ENCODE measurements around the gene DKC1.

The DKC1 gene

DNA sequence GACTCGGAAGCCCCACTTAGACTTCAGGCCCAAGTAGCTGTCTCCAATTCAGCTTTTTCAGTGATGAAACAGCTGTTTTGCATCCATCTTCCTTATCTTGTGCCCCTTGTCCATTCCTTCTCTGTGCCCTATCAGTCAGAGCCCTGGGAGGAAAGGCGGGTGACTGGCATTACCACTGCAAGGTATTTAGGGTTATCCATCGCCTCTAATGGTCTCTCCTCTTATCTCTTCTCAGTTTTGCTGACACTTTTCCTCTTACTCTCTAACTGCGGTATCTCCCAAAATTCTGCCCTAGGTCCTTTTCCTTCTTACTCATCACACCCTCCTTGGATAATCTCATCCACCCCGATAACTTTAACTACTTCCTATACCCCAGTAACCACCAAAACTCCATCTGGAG, 25.5 kb upstream of the DKC1 start:
- DNase-seq (ENCODE audit: low read depth), result no peak

DNA sequence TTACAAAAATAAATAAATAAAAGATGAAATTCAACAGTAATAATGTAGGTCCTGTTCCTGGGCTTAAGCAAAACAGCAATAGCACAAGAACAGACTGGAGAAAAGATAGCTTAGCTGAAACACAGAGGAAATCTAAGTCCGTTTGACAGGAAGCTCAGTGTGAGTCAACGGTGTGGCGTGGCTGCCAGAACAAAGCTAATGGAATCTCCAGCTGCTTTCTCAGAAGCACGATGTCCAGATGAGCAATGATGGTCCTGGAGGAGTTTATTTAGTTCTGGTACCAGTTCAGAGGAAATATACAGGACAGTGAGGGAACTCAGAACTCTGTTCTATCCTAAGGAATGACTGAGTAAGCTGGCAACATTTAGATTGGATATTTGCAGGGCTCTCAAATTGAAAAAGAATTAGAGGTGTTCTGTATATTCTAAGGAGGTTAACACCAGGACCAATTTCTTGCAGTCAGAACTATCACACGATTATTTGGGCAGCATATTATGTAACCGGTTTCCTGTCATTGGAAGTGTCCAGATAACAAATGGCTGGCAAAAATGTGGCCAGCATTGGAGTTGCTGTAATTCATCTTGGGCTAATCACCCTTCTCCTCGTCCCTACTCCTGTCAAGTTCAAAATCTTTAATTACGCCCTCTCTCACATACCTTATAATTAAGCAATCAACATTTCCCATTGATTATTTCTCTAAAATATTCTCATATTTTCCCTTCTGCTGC, 24.5 kb upstream of the DKC1 start:
- DNase-seq (ENCODE audit: low read depth), result peak; percentile 89

DNA sequence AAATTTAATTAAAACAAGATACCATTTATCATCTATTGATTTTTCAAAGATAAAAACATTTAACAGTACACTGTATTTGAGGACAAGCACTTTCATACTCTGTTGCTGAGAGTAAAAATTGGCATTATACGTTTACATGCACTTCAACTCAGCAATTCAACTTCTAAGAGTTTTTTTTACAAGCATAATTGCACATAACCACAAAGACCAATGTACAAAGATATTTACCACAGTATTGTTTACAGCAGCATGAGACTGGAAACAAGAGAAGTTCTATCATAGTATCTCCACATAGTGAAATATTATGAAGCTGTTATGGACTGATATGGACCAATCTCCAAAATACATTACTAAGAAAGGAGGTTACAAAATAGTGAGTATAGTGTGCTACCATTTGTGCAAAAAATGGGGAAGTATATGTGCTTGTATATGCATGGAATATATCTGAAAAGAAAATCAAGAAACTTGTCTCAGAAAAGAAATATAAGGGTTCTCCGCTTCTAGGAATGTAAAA, 22.7 kb upstream of the DKC1 start:
- no peak for DNase-seq (ENCODE audit: low read depth)

DNA sequence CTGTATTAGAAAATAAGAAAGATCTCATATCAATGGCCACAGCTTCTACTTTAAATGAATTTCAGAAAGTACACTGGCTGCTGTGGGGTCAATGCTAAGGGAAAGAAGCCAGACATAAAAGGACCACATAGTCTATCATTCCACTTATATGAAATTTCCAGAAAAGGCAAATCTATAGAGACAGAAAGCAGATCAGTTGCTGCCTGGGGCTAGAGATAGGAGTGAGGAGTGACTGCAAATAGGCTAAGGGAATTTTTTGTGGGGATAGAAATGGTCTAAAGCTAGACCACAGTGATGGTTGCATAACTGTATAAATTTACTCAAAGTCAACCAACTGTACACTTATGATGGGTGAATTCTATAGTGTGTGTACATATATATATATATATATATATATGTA, 20.1 kb upstream of the DKC1 start:
- no peak for DNase-seq (ENCODE audit: low read depth)

DNA sequence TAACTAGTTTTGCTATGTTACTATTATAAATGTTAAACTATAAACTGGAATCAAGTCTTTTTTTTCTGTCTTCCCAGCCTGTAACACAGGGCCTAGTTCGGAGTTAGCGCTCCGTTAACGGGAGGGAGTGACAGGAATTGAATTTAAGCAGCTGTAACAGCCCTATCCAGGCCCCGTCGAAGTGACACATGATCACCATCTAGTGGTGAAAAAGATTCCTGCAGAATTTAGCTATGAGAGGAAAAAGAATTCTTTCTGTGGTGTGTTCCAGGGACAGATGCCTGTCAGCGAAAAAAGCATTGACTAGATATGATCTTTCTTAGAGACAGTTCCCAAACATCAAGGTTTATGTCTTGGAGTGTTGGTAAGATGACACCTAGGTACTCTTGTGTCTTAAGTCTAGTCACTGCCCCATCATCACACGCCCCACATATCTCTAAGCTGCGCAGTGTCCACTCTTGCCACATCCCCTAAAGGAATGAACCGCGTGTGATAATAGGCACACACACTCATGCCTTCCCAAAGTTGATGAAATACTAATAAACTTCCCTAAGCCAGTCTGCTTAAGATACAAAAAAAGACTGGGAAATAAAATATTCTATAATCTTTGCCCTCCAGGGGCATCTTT, 13.8 kb upstream of the DKC1 start:
- peak; percentile 43 for DNase-seq (ENCODE audit: low read depth)

DNA sequence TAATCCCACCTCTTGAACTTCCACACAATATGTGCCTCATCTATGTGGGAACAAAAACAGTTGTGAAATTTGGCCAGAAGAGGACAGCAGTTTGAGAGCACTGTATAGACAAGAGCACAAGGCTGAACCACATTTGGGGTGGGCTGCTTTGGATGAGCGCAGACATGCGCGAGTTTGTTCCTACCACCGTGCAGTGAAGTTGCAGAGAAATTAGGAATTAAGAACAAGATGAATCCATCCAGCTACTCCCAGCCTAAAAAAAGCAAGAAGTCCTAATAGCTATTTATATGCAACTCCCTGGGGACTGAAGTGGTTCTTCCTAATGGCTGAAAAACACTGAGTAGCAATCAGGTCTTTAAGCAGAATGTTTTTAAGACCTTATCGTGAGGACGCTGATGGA, 12.8 kb upstream of the DKC1 start:
- no peak for DNase-seq (ENCODE audit: low read depth)

DNA sequence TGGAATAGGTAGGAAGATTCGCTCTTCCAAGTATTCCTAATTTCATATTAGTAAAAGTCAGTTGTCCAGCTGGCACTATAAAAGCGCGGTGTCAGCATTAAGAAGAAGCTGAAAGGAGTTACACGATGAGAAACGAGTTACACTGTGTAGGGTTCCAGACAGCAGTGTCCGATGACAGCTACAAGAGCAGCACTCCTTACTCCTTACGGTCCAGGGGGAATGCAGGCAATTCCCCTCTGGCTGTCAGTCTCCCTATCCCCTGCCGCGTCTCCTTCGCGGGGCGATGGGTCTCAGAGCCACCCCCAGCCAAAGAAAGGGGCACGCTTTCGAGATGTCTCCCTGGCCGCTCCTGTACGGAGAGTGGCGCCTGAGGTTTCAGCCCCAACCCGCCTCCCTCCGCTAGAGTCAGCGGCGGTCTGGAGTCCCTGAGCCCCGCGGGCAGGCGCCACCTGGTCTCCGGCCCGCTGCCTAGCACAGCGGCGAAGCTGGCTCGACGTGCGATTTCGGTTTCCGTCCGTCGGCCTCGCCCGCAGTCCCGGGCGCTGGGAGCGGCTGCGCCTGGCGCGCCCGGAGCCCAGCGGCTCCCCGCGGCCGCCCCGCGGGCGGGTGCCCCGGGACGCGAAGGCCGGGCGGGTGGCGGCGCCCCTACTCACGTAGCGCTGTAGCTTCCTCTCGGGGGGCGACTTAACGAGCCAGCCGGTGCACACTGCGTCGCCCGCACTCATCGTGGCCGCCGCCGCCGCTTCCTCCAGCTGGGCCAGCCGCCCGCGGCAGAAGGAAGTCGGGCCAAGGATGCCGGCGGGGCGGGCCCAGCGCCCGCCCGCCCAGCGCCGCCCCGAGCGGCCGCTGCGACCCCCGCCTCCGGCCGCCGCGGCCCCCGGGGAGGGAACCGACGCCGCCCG, 12.1 kb upstream of the DKC1 start, which contains the start of gene GAB3:
TSS of gene GAB3 (minus strand) at position 777 of the 902 bp plus-strand sequence. CDS start at position 725, 52 bp downstream.
- no peak for DNase-seq (ENCODE audit: low read depth)

DNA sequence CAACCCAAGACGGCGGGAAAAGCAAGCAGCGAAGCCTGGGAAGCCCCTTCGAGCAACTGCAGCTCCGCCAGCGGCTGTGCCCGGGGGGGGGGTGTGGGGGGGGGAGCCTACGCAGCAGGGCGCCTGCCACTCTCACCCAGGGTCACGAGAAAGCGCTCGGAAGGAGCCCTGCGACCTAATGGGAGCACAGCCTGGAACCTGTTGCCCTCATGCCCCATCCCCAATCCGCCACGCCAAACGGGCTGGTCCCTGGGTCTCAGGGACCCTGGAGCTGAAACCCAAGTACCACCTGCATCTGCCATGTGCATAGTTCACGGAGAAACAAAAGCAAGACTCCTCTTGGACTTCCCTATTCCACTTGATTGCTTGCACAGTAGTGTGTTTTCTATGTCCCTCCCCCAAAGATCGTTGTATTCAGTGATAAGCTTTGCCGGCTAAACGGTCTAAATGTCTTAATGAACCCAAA, 11.4 kb upstream of the DKC1 start:
- DNase-seq (ENCODE audit: low read depth), result no peak

DNA sequence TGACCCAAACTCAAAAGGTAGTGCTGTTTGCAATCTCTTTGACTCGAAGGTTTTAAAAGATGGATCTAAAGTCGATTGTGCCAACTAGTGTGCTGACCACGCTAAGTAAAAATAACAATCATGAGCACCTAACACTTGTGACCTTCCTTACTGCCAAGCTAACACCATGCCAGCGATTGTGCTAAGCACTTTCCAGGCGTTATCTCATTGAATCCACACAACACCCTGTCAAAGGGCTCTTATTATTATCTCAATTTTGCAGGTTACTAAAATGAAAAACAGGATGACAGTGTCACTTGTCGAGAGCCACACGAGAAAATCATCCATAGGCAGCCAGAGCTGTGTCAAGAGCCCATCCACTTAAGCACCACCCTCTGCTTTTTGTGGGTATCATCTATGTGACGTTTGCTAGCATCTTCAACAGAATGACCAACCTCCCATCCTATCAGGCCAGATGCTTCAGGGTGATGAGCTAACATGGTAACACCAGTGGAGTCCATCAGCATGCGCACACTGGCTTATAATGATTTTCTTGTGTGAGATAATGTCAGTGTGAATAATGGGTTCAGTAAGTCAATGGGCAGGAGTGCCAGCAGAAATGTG, 10.9 kb upstream of the DKC1 start:
- no peak for DNase-seq (ENCODE audit: low read depth)

DNA sequence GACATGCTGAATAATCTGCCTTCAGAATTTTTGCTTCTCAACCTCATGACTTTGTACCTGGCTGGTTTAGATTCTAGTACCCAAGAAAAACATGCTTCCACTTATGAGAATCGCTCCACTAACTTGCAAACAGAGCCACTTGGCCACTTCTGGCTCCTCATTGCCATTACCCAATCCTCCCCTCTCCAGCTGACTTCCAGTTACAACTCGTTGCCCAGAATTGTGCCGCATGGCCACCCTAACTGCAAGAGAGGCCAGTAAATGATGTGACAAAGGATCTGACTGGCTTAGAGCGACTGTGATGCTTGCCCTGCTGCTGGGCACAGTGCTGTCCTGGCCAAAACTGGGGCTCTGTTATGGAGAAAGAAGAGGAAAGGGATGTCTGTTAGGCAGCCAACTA, 4.0 kb upstream of the DKC1 start:
- DNase-seq (ENCODE audit: low read depth), result no peak

DNA sequence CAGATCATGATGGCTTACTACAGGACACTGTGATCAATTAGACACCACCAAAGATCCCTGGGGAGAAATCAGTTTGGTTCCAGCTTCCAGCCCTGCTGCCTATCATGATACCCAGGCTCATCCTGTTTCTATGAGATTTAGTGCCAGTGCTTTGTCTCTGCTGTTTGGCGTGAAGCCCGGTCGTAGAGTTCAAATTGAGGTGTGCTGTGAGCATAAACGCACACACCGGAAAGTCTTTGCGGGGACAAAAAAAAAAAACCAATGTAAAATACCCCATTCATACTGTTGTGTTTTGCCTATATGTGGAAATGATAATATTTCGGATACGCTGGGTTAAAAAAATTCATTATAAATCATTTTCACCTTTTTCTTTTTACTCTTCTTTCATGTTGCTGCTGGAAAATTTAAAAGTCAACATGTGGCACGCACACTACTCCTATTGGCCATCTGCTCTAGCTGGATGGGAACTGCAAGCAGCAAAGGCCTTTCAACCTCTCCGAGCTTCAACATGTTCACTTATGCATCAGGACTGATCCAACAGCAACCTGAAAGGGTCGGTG, 607 bp upstream of the DKC1 start:
- no peak for DNase-seq (ENCODE audit: low read depth)

DNA sequence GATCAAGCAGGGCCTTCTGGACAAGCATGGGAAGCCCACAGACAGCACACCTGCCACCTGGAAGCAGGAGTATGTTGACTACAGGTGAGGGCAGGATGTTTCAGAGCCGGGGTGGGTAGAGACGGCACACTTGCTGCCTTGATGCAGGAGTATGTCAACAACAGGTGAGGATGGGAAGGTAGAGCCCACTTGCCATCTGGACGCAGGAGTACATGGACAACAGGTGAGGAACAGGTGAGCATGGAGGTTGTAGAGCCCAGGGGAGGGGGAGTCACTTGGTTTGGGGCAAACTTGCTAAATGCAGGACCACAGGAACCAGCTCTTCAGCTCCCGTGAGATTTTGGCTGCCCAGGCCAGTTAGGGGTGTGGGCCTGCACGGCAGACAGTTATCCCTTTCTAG, 12.0 kb downstream of the DKC1 start:
- no peak for DNase-seq (ENCODE audit: low read depth)

DNA sequence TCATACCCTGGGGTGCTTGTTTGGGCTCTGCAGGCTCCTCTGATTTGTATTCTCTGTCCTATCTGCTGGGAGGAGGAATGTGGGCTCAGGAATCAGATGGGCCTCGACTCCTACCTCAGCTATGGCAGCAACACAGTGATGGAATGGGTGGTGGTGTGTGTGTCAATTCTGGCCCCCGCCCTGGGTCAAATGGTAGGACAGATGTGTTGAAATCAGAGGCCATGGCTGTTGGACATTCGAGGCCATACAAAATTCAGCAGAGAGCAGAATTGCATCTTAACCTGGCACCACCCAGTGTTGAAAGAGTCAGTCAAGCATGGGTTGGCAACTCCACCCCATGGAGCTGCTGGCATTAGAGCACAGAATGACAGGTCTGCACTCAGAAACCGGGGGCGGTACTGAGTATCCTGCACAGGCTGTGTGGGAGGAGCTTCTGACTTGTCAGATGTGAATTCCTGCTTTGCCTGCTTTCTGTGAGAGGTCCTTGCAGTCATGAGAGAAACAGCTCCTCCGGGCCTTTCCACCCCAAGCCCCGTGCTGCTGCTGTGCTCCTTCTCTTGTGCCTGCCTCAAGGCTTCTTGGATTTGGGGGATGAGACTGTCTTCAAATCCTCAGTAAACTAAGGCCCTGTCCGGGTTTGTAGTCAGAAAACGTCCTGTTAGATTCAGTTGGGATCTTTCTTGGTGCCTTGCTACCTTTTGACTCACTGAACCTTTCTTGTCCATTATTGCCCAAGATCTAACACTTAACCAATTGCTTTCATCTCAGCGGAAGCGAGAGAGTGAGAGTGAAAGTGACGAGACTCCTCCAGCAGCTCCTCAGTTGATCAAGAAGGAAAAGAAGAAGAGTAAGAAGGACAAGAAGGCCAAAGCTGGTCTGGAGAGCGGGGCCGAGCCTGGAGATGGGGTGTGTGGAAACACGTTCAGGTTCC, 13.0 kb downstream of the DKC1 start:
- DNase-seq (ENCODE audit: low read depth), result peak; percentile 68

DNA sequence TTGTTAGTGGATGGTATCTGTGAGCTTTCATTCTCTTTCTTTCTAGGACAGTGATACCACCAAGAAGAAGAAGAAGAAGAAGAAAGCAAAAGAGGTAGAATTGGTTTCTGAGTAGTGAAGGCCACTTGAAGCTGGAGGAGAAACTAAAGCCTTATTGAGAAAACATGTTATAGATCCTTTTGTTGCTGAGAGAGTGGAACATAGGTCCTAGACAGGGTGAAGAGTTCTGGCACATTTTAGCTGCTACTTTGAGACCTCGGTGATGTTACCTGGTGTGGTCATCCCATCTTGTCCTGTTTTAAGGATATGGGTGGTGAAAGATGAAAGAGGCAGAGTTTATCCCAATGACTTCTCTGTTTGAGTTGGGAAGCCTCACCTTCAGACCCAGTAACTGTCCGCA, 14.1 kb downstream of the DKC1 start:
- no peak for DNase-seq (ENCODE audit: low read depth)

DNA sequence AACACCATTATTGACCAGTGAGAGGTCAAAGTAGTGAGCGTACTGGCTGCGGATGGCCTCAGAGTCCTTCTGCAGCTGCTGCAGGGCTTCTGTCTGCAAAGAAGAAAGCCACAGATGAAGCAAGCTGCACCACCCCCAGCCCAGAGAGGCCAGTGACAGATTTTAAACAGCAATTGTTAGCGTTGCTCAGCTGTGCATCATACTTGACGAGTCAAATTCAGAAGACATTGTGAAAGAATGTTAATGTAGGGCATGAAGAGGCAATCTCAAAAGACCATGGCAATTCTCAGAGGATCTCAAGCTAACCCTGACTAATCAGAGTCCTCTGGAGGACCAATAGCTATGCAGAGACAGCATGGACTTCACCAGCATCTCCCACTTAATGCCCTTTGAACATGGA, 16.6 kb downstream of the DKC1 start:
- DNase-seq (ENCODE audit: low read depth), result peak; percentile 77

DNA sequence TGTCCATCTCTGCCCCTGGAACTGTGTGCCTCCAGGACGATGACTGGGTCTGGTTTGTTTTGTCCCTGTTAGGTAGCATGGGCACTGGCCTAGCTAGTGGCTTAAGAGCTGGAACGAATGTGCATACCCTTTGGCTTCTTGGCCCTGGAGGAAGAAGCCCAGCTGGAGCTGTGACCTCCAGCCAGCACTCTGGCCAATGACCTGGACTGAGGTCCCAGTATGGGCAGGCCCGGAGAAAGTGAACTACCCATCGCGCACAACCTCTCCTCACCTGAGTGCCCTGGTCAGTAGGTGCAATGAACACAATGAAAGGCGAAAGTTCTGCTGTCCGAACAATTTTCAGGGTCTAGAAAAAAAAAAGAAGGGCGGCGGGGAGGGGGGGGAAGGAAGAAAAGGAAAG, 18.3 kb downstream of the DKC1 start:
- no peak for DNase-seq (ENCODE audit: low read depth)

DNA sequence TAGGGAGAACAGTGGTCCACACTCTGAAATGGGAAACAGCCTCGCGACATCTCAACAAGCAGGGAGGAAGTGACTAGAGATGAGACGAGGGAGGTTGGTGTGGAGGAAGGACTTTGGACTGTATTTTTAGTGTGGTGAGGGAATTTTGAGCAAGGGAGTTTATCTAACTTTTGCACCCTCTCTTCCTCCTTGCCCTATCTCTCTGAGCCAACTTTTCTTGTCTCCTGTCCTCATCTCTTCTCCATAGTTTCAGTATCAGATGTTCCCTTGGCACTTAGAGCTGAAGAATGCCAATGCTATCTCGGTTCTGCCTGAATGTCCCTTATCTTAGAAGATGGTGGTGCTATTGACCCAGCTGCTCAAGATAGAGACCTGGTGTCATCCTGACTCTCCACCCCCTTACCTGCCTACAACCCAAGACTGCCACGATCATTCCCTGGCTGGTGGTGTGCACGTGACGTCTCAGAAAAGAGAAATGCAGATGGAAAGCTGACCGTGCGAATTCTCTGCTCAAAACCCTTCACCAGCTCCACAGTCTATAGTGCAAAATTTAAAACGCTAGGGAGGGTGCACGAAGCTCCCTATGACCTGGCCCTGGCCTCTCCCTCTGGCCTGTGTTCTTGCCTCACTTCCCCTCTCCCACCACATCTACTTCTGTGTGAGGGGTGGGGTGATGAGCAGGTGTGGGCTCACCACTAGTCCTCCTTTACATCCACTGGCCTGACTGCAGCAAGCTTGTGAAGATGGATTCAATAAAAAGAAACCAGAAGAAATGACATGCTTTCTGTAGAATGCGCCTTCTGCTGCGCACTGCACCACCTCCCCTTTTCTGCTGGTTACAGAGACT, 21.7 kb downstream of the DKC1 start:
- no peak for DNase-seq (ENCODE audit: low read depth)

DNA sequence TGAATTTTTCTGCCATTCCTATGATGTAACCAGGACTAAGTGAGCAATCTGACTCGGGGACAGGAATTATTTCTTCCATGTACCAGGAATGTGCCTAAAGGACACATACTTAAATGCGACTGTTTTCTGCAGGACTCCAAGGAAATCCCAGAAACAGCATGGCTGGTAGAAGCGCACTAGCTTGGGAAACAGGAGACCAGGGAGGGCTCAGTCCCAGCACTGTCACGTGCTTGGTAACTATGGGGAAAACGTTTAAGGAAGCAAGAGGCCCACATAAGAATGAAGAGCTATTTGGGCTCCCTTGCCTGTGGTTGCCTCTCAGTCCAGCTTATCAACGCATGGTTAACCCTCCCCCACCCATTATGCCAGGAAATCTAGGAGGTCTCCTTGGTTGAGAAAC, 23.1 kb downstream of the DKC1 start:
- peak; percentile 64 for DNase-seq (ENCODE audit: low read depth)

DNA sequence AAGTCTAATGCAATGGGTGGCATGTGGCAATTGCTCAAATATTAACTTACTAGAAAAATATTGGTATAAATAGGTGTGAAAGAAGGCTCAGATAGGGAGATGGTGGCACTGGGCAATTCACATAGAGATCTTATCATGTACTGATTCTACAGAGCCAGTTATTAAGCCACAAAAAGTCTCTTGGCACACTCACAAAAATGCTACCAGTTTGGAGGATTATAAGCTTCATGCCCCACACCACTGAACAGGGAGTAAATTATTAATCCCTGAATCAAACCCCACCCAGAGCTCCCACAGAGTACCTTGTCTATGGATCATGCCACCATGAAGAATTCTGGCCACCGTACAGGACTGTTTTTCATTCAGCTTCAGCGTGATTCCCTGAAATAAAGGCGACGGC, 28.8 kb downstream of the DKC1 start:
- DNase-seq (ENCODE audit: low read depth), result no peak

DNA sequence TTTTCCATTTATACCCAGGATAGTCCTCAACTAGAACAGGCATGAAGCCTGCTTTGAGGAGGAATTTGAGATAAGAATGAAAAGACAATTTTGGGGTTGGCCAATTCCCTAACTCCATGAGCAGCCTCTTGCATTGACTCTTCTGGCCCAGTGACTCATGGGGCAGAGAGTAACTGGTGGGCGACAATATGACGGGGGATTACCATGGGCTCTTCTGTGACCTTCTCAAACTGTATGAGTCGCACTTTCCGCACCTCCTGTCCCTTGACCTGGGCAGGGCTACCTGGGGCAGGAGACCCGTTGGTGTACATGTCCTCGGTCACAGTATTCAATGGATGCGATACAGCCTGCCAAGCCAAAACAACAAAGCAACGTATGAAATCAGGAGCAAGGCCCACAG, 29.3 kb downstream of the DKC1 start:
- no peak for DNase-seq (ENCODE audit: low read depth)
